GM23338 (cell line): Measurements from ENCODE around the gene MORC2.

Source experiments
- EZH2 ChIP-seq: fragments of 200-600 bp; sonication (generic); IDR thresholded peaks from one replicate; pipeline ENCODE4 v1.8.0; 2017; ENCODE audit warnings: antibody characterized with exemption, mild to moderate bottlenecking, low read depth; ENCODE audit not compliant: unreplicated experiment
- POLR2AphosphoS5 ChIP-seq: IDR thresholded peaks from 2 replicates; pipeline ENCODE4 v1.6.1; 2016; ENCODE audit warnings: antibody characterized with exemption, low read depth

- TF ChIP-seq EZH2, result no peak
- no peak for TF ChIP-seq POLR2AphosphoS5
Measured at GRCh38 chr22:30910358-30910757, 58.2 kb downstream of the MORC2 start.
